ENCODE measurements around the gene HIBADH. TPM values are rescaled to one million over a fixed set of nuclear protein-coding genes. Genes with fewer than 3 reads are reported as not detected.
"Not testable (repeated sequence)": the region's sequence is repeated elsewhere in the genome, so short reads cannot be mapped to it uniquely, and the experiment has no call there.

Gene HIBADH
- total RNA-seq, 1 experiment from 2014 or later: 102 TPM

GRCh38 chr7:27501879-27502278 lies 160.8 kb downstream of the HIBADH start:
- not testable (repeated sequence) for DNase-seq (ENCODE audit: low read depth)

DNA sequence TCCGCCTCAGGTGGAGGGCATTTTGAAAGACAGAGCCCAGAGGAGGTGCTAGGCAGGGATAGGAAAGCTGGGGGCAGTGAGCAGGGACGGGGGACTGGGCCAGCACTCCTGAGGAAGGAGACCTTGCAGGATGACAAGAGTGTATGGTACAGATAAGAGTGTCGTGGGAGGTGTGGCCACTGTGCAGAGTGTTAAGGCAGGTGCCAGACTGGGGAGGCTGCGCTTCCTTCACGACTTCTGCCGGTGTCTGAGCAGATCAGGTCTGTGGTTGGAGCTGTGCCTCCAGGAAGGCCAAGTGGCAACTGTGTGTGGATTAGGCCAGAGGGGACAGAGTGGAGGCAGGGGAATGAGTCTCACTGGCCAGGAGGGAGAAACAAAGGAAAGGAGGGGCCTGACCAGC lies 161.7 kb downstream of the HIBADH start:
- no peak for DNase-seq (ENCODE audit: low read depth)

GRCh38 chr7:27492224-27492623 lies 170.5 kb downstream of the HIBADH start:
- no peak for DNase-seq (ENCODE audit: low read depth)

DNA sequence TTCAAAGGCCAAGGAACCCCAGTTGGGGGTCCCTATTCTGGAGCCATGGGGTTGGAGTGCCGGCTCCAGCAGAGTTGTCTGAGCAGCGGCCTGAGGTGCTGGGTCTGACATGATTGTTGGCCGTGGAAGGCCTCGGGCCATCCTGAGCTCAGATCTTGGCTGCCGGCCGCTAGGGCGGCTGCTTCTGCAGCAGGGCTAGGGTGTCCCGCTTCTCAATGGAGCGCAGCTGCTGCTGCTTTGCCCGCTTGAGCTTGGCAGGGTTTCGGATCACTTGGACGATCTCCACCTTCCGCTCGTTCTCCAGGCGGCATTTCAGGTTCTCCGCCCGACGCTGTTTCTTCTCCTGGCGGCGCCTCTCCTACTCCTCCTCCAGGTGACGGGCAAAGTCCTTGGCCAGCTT lies 171.1 kb downstream of the HIBADH start:
- DNase-seq (ENCODE audit: low read depth): peak; percentile 72

DNA sequence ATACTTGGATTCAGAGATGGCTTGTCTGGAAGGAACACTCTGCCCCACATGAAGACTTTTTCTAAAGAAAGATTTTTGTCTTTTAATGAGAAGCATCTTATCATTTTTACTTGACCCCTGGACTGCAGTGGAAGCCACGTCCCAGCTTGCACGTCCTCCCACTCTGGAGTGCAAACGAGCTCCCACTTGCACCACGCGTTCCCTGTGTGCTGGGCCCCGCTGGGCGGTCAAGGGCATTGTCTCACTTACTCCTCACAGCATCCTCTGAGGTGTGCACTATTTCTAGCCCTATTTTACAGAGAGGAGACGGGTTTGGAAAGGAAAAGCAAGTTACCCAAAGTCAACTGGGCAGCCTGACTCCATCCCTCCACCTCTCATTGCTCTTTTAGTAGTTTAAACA lies 175.2 kb downstream of the HIBADH start:
- DNase-seq (ENCODE audit: low read depth): no peak

- DNase-seq (ENCODE audit: low read depth): no peak
Measured at GRCh38 chr7:27484451-27484850, 178.2 kb downstream of the HIBADH start.

- no peak for DNase-seq (ENCODE audit: low read depth)
Measured at GRCh38 chr7:27482219-27482618, 180.5 kb downstream of the HIBADH start.

GRCh38 chr7:27478556-27478955 lies 184.1 kb downstream of the HIBADH start:
- no peak for DNase-seq (ENCODE audit: low read depth)

DNA sequence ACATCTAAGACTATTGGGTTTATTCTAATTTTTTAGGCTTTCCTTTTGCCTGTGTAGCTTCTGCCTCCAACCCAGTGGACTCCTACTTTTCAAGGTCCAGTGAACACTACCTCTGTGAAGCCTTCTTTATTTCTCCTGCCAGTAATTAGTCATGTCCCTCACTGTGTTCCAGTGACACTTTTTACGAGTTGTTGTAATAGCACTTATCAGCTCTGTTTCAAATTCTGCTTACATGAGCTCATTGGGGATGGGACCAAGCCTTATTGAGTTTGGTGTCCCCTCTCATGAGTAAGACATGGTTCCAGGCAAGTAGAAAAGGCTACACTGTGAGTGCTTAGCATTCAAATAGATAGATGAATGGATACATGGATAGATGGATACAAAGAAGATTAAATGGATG lies 184.6 kb downstream of the HIBADH start:
- peak; percentile 46 for DNase-seq (ENCODE audit: low read depth)

- DNase-seq (ENCODE audit: low read depth): no peak
Measured at GRCh38 chr7:27476493-27476892, 186.2 kb downstream of the HIBADH start.

Other genes starting within 250 kb of the HIBADH start
- gene TAX1BP1, start 77.3 kb upstream of the HIBADH start, total RNA-seq (2014; rRNA removed; shearing (Covaris generic)): 106 and 139 TPM in 2 replicates